Uterus (tissue), 2 donors: Measurements from ENCODE around the gene RRAS2.

Experiments
- CTCF ChIP-seq, 4 experiments: fragments of 200-600 bp in 2 of 4; fragments of 450-650 bp in 2 of 4; sonication (generic) in 2 of 4; IDR thresholded peaks; one replicate each; pipeline ENCODE4 v1.5.1; 2016 to 2019; ENCODE audit warnings: antibody characterized with exemption in 4 of 4, mild to moderate bottlenecking in 2 of 4, moderate library complexity in 1 of 4
- POLR2A ChIP-seq, 2 donors: fragments of 450-650 bp; IDR thresholded peaks; one replicate each; pipeline ENCODE4 v1.6.1; 2016; ENCODE audit warnings: antibody characterized with exemption in 2 of 2, mild to moderate bottlenecking in 1 of 2, moderate library complexity in 1 of 2

DNA sequence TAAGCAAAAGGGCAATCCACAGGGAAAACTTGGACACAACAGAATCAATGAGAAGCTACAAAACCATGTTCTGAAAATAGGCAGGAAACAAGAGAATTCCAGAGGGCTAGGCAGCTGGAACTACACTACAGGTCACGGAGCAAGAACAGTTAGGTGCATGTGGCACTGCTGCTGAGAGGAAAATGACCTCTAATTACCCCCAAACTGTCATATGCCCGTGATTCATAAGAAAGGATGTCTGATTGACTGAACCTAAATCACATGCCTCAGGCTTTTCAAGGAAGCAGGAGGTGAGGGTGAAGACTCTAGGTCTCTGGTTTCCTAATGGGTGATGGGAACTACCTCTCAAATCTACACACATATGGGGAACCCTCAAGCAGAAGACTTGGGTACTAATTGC lies 17.9 kb upstream of the RRAS2 start:
- TF ChIP-seq CTCF (IDR thresholded peaks at IDR 0.05) (no peak), POLR2A (IDR thresholded peaks at IDR 0.05) (no peak)
